Fibroblast of lung (primary cell): ENCODE results near the gene PAGE2. TPM values are rescaled to one million over a fixed set of nuclear protein-coding genes. Genes with fewer than 3 reads are reported as not detected.
"Not testable (repeated sequence)": the region's sequence is repeated elsewhere in the genome, so short reads cannot be mapped to it uniquely, and the experiment has no call there.

Source experiments
- DNase-seq, 2 donors: peaks; one replicate each; pipeline versions ENCODE4 v3.0.0 to v3.0.0-alpha.2; 2010; ENCODE audit warnings: low read depth in 2 of 2
- H2AFZ ChIP-seq: 2 replicates; pipeline ENCODE4 v1.5.1; 2012; ENCODE audit warnings: low read length, control low read depth, inconsistent platforms
- H3K27ac ChIP-seq: 2 replicates; pipeline ENCODE4 v1.5.1; 2011; ENCODE audit warnings: low read length, control low read depth; ENCODE audit not compliant: insufficient read depth
- H3K27me3 ChIP-seq: 2 replicates; pipeline ENCODE4 v1.5.1; 2011; ENCODE audit warnings: mild to moderate bottlenecking, low read length; ENCODE audit not compliant: control insufficient read depth, insufficient read depth
- H3K36me3 ChIP-seq: 2 replicates; pipeline ENCODE4 v1.5.1; 2011; ENCODE audit warnings: low read length; ENCODE audit not compliant: control insufficient read depth, insufficient read depth
- H3K4me1 ChIP-seq: 2 replicates; pipeline ENCODE4 v1.5.1; 2011; ENCODE audit warnings: low read length; ENCODE audit not compliant: control insufficient read depth, insufficient read depth; ENCODE audit errors: extremely low read depth
- H3K4me2 ChIP-seq: 2 replicates; pipeline ENCODE4 v1.5.1; 2011; ENCODE audit warnings: low read length, control low read depth; ENCODE audit not compliant: insufficient read depth; ENCODE audit errors: extremely low read depth
- H3K4me3 ChIP-seq, 4 experiments: fragments of 200-600 bp in 1 of 4; sonication (generic) in 1 of 4; replicated peaks in 1 of 4; 2 replicates each; pipeline ENCODE4 v1.5.1; 2011 to 2016; ENCODE audit warnings: low read length in 4 of 4, low read depth in 3 of 4, mild to moderate bottlenecking in 3 of 4, control low read depth in 2 of 4, inconsistent platforms in 1 of 4, mixed read lengths in 1 of 4; ENCODE audit not compliant: insufficient read depth in 1 of 4; ENCODE audit errors: control extremely low read depth in 1 of 4
- H3K79me2 ChIP-seq: 2 replicates; pipeline ENCODE4 v1.5.1; 2012; ENCODE audit warnings: mild to moderate bottlenecking, low read length, inconsistent platforms; ENCODE audit not compliant: control insufficient read depth, insufficient read depth
- H3K9ac ChIP-seq: 2 replicates; pipeline ENCODE4 v1.5.1; 2011; ENCODE audit warnings: mild to moderate bottlenecking, low read length, control low read depth; ENCODE audit not compliant: insufficient read depth
- H3K9me3 ChIP-seq: 2 replicates; pipeline ENCODE4 v1.5.1; 2012; ENCODE audit warnings: low read depth, low read length; ENCODE audit not compliant: control insufficient read depth, insufficient read depth
- H4K20me1 ChIP-seq: 2 replicates; pipeline ENCODE4 v1.5.1; 2011; ENCODE audit warnings: low read length; ENCODE audit not compliant: control insufficient read depth, insufficient read depth; ENCODE audit errors: extremely low read depth
- EZH2 ChIP-seq: IDR thresholded peaks from 2 replicates; pipeline ENCODE4 v1.5.1; 2012; ENCODE audit warnings: low read length, control low read depth, mild to moderate bottlenecking; ENCODE audit errors: missing control alignments
- polyA plus RNA-seq, 2 donors: library from polyadenylated mRNA; depleted of rRNA in 1 of 2; stranded (reverse) in 1 of 2; unstranded in 1 of 2; fragments of >200 nt; gene quantifications; 2 replicates each; pipeline ENCODE4 v1.2.1, GENCODE V29; 2011 to 2012; ENCODE audit warnings: missing spikeins in 1 of 2
- total RNA-seq: library from RNA; depleted of rRNA; stranded (reverse); fragments of >200 nt; gene quantifications from 2 replicates; pipeline ENCODE4 v1.2.1, GENCODE V29; 2014
- TF ChIP-seq, protein P1 (sequence below), 2 donors: IDR thresholded peaks in 1 of 2; conservative IDR thresholded peaks in 1 of 2; 1 replicate in 1 of 2; 2 replicates in 1 of 2; pipeline ENCODE4 v1.5.1; 2011 to 2012; ENCODE audit warnings: low read length in 2 of 2, control low read depth in 1 of 2, inconsistent platforms in 1 of 2, low read depth in 1 of 2, mild to moderate bottlenecking in 1 of 2

The PAGE2 gene
- total and polyA plus RNA-seq, 2 donors (not counting 1 experiment from before 2014, with no cell fraction given) = not detected

- DNase-seq = no peak
- Histone ChIP-seq H3K9ac (no peak overlapping the region), H3K36me3 (no peaks in the 10 kb centered on the region), H4K20me1 (no peaks in the 10 kb centered on the region), H3K4me1 (no peaks in the 10 kb centered on the region), H3K79me2 (no peaks in the 10 kb centered on the region), H3K9me3 (no peaks in the 10 kb centered on the region), H2AFZ (no peak overlapping the region), H3K27ac (no peak overlapping the region), H3K27me3 (no peaks in the 10 kb centered on the region), H3K4me2 (no peak overlapping the region), H3K4me3 (no peak overlapping the region)
- TF ChIP-seq, protein P1, sequence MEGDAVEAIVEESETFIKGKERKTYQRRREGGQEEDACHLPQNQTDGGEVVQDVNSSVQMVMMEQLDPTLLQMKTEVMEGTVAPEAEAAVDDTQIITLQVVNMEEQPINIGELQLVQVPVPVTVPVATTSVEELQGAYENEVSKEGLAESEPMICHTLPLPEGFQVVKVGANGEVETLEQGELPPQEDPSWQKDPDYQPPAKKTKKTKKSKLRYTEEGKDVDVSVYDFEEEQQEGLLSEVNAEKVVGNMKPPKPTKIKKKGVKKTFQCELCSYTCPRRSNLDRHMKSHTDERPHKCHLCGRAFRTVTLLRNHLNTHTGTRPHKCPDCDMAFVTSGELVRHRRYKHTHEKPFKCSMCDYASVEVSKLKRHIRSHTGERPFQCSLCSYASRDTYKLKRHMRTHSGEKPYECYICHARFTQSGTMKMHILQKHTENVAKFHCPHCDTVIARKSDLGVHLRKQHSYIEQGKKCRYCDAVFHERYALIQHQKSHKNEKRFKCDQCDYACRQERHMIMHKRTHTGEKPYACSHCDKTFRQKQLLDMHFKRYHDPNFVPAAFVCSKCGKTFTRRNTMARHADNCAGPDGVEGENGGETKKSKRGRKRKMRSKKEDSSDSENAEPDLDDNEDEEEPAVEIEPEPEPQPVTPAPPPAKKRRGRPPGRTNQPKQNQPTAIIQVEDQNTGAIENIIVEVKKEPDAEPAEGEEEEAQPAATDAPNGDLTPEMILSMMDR (conservative IDR thresholded peaks at IDR 0.05 in 1 of 2, IDR thresholded peaks at IDR 0.05 in 1 of 2; ENCODE audit: low read depth in 1 of 2, low read length in 2 of 2) = no peak
- no peak for TF ChIP-seq EZH2
These were observed 19.1 kb downstream of the PAGE2 start for GRCh38 chrX:55107911-55108310.

GRCh38 chrX:55109306-55109705 is 20.5 kb downstream of the PAGE2 start:
- no peaks in the 10 kb centered on the region for H3K79me2 ChIP-seq
- H3K4me3 ChIP-seq = no peak overlapping the region

GRCh38 chrX:55111578-55112254 is 22.9 kb downstream of the PAGE2 start:
- Histone ChIP-seq H3K36me3 (no peaks in the 10 kb centered on the region), H3K9ac (no peak overlapping the region), H4K20me1 (no peaks in the 10 kb centered on the region), H3K27ac (no peak overlapping the region), H3K27me3 (no peaks in the 10 kb centered on the region), H2AFZ (no peak overlapping the region), H3K4me1 (no peaks in the 10 kb centered on the region), H3K4me2 (no peak overlapping the region), H3K9me3 (no peaks in the 10 kb centered on the region), H3K4me3 (no peak overlapping the region), H3K79me2 (no peaks in the 10 kb centered on the region)
- TF ChIP-seq EZH2 = no peak
- TF ChIP-seq, protein P1 (conservative IDR thresholded peaks at IDR 0.05 in 1 of 2, IDR thresholded peaks at IDR 0.05 in 1 of 2; ENCODE audit: low read depth in 1 of 2, low read length in 2 of 2) = no peak
- DNase-seq = no peak

More at GRCh38 chrX:55109306-55109705, 20.5 kb downstream of the PAGE2 start:
- H3K36me3 ChIP-seq = no peaks in the 10 kb centered on the region
- H3K4me2 ChIP-seq = no peak overlapping the region
- H4K20me1 ChIP-seq = no peaks in the 10 kb centered on the region
- no peak overlapping the region for H3K9ac ChIP-seq
- no peak overlapping the region for H2AFZ ChIP-seq
- no peak for DNase-seq
- no peaks in the 10 kb centered on the region for H3K9me3 ChIP-seq
- H3K27me3 ChIP-seq = no peaks in the 10 kb centered on the region
- H3K27ac ChIP-seq = no peak overlapping the region
- TF ChIP-seq, protein P1 (conservative IDR thresholded peaks at IDR 0.05 in 1 of 2, IDR thresholded peaks at IDR 0.05 in 1 of 2; ENCODE audit: low read depth in 1 of 2, low read length in 2 of 2) = no peak
- TF ChIP-seq EZH2 = no peak
- H3K4me1 ChIP-seq = no peaks in the 10 kb centered on the region

- not testable (repeated sequence) for H3K27ac ChIP-seq, H3K27me3 ChIP-seq, H3K4me3 ChIP-seq, H3K9me3 ChIP-seq, H2AFZ ChIP-seq, H3K9ac ChIP-seq, H3K79me2 ChIP-seq, H3K4me1 ChIP-seq, H3K4me2 ChIP-seq, DNase-seq, H3K36me3 ChIP-seq, H4K20me1 ChIP-seq
These were observed 27.8 kb downstream of the PAGE2 start for GRCh38 chrX:55116589-55116988.
